ENCODE results near the gene C9orf152.

DNA sequence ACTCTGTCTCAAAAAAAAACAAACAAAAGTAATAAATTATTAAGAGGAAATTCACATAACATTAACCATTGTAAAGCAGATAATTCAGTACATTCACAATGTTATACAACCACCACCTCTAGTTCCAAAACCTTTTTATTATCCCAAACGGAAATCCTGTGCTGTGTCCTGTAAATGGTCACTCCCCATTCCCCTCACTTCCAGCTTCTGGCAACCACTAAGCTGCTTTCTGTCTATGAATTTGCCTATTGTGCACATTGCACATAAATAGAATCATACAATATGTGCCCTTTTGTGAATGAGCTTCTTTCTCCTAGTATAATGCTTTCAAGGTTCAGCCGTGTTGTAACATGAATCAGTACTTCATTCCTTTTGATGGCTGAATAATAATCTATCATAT is 20.8 kb downstream of the C9orf152 start:
- TF ChIP-seq CTCF (IDR thresholded peaks at IDR 0.05) (no peak), POLR2A (IDR thresholded peaks at IDR 0.05) (no peak)

Data from esophagus squamous epithelium (tissue), 4 donors.